A549 treated with AZD2906 at 1 μM for 4 hours (cell line): ENCODE measurements around the gene SLC35A3. TPM values are rescaled to one million over a fixed set of nuclear protein-coding genes. Genes with fewer than 3 reads are reported as not detected.

ENCODE experiments used
- total RNA-seq: library from RNA; stranded (reverse); fragments of 200-300 nt; extraction: Qiagen RNA extraction; gene quantifications from 5 replicates; pipeline ENCODE4 v1.2.3, GENCODE V29; 2022

The SLC35A3 gene
- total RNA-seq, result 7.3 to 12.2 TPM (median 10.9 TPM) in 5 replicates

DNA sequence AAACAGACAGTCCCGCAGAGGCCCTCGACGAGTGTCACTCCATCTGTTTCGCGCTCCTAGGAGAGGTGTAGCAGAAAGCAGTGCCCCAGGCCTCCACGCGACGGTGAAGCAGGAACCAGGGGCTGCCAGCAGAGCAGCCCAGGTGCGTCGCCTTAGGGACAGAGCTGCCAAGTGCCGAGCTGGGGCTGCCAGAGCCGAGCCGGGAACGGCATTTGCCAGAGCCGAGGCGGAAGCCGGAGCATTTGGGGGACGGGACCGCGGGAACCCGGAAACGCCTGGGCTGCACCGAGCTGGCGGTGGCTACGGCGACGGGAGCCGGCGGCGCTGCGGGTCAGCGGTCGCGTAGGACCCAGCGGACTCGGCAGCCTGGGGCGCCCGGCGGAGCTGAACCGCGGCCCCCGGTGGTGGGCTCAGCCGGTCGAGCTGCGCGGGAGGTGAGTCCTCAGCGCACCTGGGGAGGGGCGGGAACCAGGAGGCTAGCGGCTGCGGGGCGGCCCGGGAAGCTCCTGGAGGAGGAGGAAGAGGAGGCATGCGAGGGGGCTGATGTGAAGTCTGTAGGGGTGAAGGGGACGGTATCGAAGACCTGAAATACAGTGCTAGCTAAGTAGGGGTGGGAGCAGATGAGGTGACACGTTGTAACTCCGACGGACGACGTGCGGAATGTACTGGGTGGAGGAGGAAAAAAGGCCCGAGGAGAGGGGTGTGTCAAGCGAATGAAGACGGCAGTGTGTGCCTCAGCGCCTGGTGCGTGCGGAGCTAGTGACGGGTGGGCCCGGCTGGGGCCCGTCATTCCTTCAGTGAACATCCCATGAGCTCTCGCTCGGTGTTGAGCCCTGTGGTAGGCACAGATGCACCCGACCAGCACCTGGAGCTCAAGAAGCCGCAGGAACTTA lies at the start of gene SLC35A3:
SLC35A3 (plus strand) TSS at position 268 of the 893 bp plus-strand sequence. CDS start 23,559 bp downstream, outside the sequence.

Other genes with a start within 250 kb of the SLC35A3 start
- gene FRRS1, start 203.4 kb upstream of the SLC35A3 start, total RNA-seq, result 1.4 to 2.0 TPM (median 1.6 TPM) in 5 replicates
- 2.7 to 3.9 TPM (median 3.4 TPM) in 5 replicates for gene AGL, start 119.6 kb upstream of the SLC35A3 start, total RNA-seq
- gene SASS6, start 162.9 kb downstream of the SLC35A3 start, total RNA-seq, result 3.4 to 4.5 TPM (median 4.1 TPM) in 5 replicates
- 5.2 to 9.9 TPM (median 5.7 TPM) in 5 replicates for gene TRMT13, start 163.2 kb downstream of the SLC35A3 start, total RNA-seq
- 0.05 to 0.13 TPM (median 0.10 TPM) in 5 replicates for gene LRRC39, start 208.3 kb downstream of the SLC35A3 start, total RNA-seq